HG02759 (cell line): Measurements from ENCODE around the gene P2RX6.
"Not testable (repeated sequence)": the region's sequence is repeated elsewhere in the genome, so short reads cannot be mapped to it uniquely, and the experiment has no call there.

Source experiments
- ATAC-seq: cut with Tn5 transposase; IDR thresholded peaks from one replicate; pipeline ENCODE4 v1.9.1; 2021; ENCODE audit warnings: mild to moderate bottlenecking, moderate library complexity; ENCODE audit not compliant: unreplicated experiment

P2RX6 gene

DNA sequence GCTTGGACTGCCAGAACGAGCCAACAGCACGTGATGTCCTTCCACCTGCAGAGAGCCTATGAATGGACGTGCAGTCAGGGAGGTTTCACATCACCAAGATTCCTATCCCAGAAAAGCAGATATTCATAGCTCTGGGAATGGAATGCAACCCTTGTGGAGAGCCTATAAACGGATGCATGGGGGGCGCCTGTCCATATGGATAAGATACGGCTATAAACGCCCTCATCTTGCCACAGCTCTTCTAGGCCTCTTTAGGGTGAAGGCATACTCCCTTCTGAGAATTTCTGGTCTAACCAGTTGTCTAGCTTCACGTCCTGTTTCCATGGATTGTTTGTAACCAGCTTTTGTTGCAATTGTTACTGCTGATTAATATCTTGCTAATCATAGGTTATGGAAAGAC is 56.8 kb downstream of the P2RX6 start:
- ATAC-seq = not testable (repeated sequence)

DNA sequence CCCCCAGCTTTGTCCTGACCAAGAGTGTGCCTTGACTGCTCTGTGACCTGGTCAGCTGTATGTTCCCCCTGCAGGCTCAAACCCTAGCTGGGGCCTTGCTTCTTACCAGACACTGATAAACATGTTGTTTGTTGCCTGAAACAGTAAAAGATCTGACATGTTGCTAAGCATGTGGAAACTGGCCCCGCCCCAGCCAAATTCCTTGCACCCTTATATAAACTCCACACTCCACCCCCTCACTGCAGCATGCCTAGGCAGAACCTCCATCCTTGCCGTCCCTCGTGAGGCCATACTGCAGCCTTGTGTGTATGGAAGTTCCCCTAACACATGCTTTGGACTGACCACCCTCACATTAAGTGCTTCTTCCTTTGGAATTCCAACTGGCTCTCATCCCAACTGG is 58.1 kb downstream of the P2RX6 start:
- ATAC-seq = no peak

DNA sequence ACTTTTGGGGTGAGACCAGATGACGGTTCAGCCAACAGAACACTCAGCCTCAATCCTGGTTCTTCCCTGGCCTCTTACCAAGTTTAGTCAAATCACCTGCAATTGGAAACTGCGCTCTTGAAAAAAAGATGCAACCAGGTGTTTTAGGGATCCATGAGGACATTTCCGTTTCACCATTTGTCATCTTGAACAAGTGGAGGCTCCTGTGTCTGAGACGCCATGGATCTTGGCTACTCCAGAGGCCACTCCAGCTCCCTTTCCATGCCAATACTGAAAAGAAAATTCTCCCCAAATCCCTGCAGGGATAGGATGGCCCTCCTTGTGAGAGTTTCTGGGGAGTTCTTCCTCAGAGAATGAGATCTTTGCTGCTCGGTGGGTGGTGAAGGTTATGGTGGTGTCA is 58.5 kb downstream of the P2RX6 start:
- no peak for ATAC-seq

DNA sequence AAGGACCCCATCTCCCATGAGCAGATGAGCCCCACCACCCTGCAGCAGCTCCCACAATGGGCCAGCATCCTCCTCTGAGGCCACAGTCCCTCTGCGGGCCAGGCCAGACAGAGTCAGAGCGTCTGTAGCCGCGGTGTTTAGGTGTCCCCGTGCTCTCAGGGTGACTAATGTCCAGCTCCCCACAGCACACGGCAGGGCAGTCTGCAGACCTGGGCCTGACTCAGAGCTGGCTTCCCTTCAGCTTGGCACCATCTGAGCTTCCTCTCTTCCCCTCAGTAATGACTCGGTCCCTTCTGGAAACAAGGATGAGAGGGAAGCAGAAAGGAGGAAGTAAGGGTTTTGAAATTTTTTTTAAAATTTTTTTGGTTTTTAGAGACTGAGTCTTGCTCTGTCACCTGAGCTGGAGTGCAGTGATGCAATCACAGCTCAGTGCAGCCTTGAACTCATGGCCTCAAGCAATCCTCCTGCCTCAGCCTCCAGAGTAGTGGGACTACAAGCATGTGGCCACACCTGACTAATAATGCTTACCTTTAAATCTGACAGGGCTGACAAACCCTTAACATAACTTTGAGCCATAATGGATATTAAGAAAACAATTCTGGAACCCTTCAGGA is 59.2 kb downstream of the P2RX6 start:
- ATAC-seq = no peak

DNA sequence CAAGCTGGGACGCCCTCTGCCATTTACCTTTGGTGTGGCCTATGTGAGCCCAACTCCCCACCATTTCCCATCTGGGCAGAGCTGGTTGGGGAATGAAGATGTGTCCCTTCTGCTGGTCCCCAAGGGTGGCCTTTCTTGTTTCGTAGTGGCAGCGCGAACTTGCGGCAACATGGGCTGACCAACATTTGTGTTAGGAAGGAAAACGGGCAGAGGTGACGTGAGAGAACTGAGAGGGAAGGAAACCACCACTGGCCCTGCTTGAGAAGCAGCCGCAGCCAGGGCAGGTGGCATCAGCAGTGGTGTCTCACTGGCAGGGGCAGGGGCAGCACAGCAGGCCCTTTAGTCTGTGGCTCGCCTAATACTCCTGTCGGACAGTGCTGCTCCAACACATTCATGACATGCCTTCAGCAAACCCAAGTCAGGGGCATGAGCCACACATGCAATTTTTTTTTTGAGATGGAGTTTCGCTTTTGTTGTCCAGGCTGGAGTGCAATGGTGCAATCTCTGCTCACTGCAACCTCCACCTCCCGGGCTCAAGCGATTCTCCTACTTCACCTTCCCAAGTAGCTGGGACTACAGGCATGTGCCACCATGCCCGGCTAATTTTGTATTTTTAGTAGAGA is 60.7 kb downstream of the P2RX6 start:
- no peak for ATAC-seq

DNA sequence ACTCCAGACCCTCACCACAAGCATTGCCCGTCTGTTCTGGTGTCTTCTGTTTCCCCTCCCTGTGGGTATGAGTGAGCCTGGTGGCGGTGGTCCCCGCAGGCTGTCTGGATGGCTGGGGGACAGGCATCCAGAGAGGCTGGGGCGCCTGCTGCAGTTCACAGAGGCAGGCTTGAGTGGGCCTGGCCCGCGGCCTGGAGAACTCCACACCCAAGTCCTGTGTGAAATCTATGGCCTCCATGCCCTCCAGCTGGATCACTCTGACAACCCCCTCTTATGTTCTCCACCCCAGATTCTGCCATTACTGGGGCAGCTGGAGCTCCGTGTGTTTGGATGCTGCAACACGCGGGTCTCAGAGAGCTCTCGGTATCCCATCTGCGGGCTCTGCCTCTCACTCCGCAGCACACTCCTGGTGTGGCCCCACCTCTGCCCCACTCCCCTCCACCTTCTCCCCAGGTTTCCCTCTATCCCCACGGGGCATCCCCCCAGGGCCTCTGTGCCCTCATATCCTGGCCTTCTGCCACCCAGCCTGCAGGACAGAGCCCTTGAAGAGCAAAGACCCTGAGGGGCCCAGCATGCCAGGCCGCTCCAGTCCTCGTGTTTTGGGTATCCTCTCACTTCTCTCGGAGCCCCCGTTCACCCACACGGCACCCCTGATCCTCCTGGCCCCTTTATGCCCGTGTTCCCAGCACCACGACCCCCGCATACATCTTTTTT is 62.1 kb downstream of the P2RX6 start:
- no peak for ATAC-seq
